Naive thymus-derived CD4-positive, alpha-beta T cell (primary cell): ENCODE measurements around the gene KIAA0319L. TPM values are rescaled to one million over a fixed set of nuclear protein-coding genes. Genes with fewer than 3 reads are reported as not detected.
A peak's percentile ranks its signal among the peaks of the same experiment; 100 is the strongest.

Source experiments
- ATAC-seq: fragments of 150-1000 bp; cut with Tn5 transposase; 2 replicates; pipeline ENCODE4 v1.10.0; 2021; ENCODE audit warnings: mild to moderate bottlenecking, moderate library complexity
- CTCF ChIA-PET: fragments of 350-600 bp; sonication (Branson Sonifier 250); formaldehyde crosslinking; loops from one replicate; lab custom pipeline; 2021; ENCODE audit warnings: antibody characterized with exemption; lab: Charles Lee
- POLR2A ChIA-PET: fragments of 350-600 bp; sonication (Branson Sonifier 250); formaldehyde crosslinking; loops from one replicate; lab custom pipeline; 2021; ENCODE audit warnings: antibody characterized with exemption, inconsistent platforms; lab: Charles Lee
- DNase-seq, 9 donors: peaks; one replicate each; pipeline versions ENCODE4 v3.0.0 to v3.0.0-alpha.2; 2020 to 2022; ENCODE audit warnings: mixed read lengths in 1 of 9
- H3K27ac ChIP-seq: one replicate; pipeline ENCODE4 v1.7.0; 2013; ENCODE audit warnings: mild to moderate bottlenecking, low read depth, low read length, moderate library complexity
- H3K27me3 ChIP-seq, 2 donors: one replicate each; pipeline ENCODE4 v1.7.0; 2013; ENCODE audit warnings: low read length in 2 of 2, mild to moderate bottlenecking in 2 of 2, moderate library complexity in 2 of 2; ENCODE audit not compliant: control insufficient read depth in 2 of 2, insufficient read depth in 2 of 2
- H3K36me3 ChIP-seq, 3 experiments: 1 replicate in 2 of 3; 2 replicates in 1 of 3; pipeline ENCODE4 v1.7.0; 2013; ENCODE audit warnings: low read length in 3 of 3, mild to moderate bottlenecking in 3 of 3, moderate library complexity in 1 of 3; ENCODE audit not compliant: insufficient read depth in 3 of 3, control insufficient read depth in 2 of 3
- H3K4me1 ChIP-seq, 2 donors: one replicate each; pipeline ENCODE4 v1.7.0; 2013; ENCODE audit warnings: low read length in 2 of 2, mild to moderate bottlenecking in 2 of 2, moderate library complexity in 1 of 2; ENCODE audit not compliant: control insufficient read depth in 2 of 2, insufficient read depth in 2 of 2
- H3K4me3 ChIP-seq: 2 replicates; pipeline ENCODE4 v1.7.0; 2013; ENCODE audit warnings: mild to moderate bottlenecking, low read length
- H3K9me3 ChIP-seq, 3 experiments: 1 replicate in 2 of 3; 2 replicates in 1 of 3; pipeline ENCODE4 v1.7.0; 2013; ENCODE audit warnings: low read length in 3 of 3; ENCODE audit not compliant: control insufficient read depth in 2 of 3
- H3K27ac Mint-ChIP-seq, 9 donors: one replicate each; pipeline ENCODE4 v1.8.0; 2020 to 2022; ENCODE audit warnings: mixed read lengths in 9 of 9, mild to moderate bottlenecking in 8 of 9, moderate library complexity in 5 of 9, inconsistent platforms in 2 of 9
- H3K27me3 Mint-ChIP-seq, 5 donors: one replicate each; pipeline ENCODE4 v1.8.0; 2021 to 2022; ENCODE audit warnings: mixed read lengths in 5 of 5, mild to moderate bottlenecking in 1 of 5
- H3K36me3 Mint-ChIP-seq, 5 donors: one replicate each; pipeline ENCODE4 v1.8.0; 2020 to 2022; ENCODE audit warnings: mixed read lengths in 5 of 5, mild to moderate bottlenecking in 3 of 5, inconsistent platforms in 1 of 5
- H3K4me1 Mint-ChIP-seq, 7 donors: one replicate each; pipeline ENCODE4 v1.8.0; 2020 to 2022; ENCODE audit warnings: mixed read lengths in 7 of 7, mild to moderate bottlenecking in 3 of 7, inconsistent platforms in 1 of 7
- H3K4me3 Mint-ChIP-seq, 10 donors: one replicate each; pipeline ENCODE4 v1.8.0; 2020 to 2022; ENCODE audit warnings: mild to moderate bottlenecking in 10 of 10, mixed read lengths in 10 of 10, moderate library complexity in 6 of 10, inconsistent platforms in 2 of 10
- H3K9me3 Mint-ChIP-seq, 11 donors: one replicate each; pipeline ENCODE4 v1.8.0; 2020 to 2022; ENCODE audit warnings: mixed read lengths in 11 of 11, mild to moderate bottlenecking in 4 of 11, inconsistent platforms in 1 of 11, moderate library complexity in 1 of 11
- intact Hi-C, 2 donors: fragments of 100-400 bp; cut with micrococcal nuclease; formaldehyde crosslinking; loops; one replicate each; pipeline ENCODE4 v1.15.1; 2023
- polyA plus RNA-seq, 2 donors: library from polyadenylated mRNA; unstranded; fragments of 300-500 nt; fragmentation: Illumina TruSeq; gene quantifications; one replicate each; pipeline ENCODE4 v1.2.3, GENCODE V29; 2021
- total RNA-seq, 6 experiments: library from RNA in 5 of 6; stranded (reverse) in 5 of 6; gene quantifications; 1 replicate in 5 of 6; 2 replicates in 1 of 6; pipeline ENCODE4 v1.2.3 and lab custom pipeline; 2021 to 2026

The KIAA0319L gene
- total and polyA plus RNA-seq, 7 experiments from 2014 or later, result 22.2 to 79.7 (median 63.5) TPM

GRCh38 chr1:35394386-35394785 lies 162.8 kb downstream of the KIAA0319L start:
- Histone ChIP-seq H3K36me3 (peaks cover 6 to 53% (median 14%) of the 10 kb centered on the region in 3 experiments), H3K9me3 (no peaks in the 10 kb centered on the region), H3K4me1 (no peaks in the 10 kb centered on the region), H3K27ac (no peak overlapping the region), H3K27me3 (no peaks in the 10 kb centered on the region), H3K4me3 (no peak overlapping the region)
- ATAC-seq (no peak), DNase-seq (no peak)
- Mint-ChIP-seq H3K4me1 (peaks cover 0 to 13% (median 5%) of the 10 kb centered on the region in 7 donors), H3K9me3 (no peaks in the 10 kb centered on the region), H3K27ac (no peak overlapping the region), H3K36me3 (peaks cover 15 to 57% (median 21%) of the 10 kb centered on the region in 5 donors), H3K27me3 (no peaks in the 10 kb centered on the region), H3K4me3 (no peak overlapping the region)
- intact Hi-C loops, result no loop called here
- ChIA-PET CTCF (interaction anchor here (0.7 kb wide), 1 partner anchor 322 kb away, joined by 4 read pairs; no protein-coding TSS in a partner anchor), POLR2A (no interaction called here)

GRCh38 chr1:35390600-35391494 lies 166.4 kb downstream of the KIAA0319L start:
- no peaks in the 10 kb centered on the region for H3K9me3 Mint-ChIP-seq
- DNase-seq, result no peak
- H3K27me3 Mint-ChIP-seq, result no peaks in the 10 kb centered on the region
- ATAC-seq, result no peak
- ChIA-PET CTCF (no interaction called here), POLR2A (no interaction called here)
- H3K4me3 Mint-ChIP-seq, result no peak overlapping the region
- H3K4me1 Mint-ChIP-seq, result peaks cover 0 to 3% (median 0%) of the 10 kb centered on the region in 7 donors
- no peaks in the 10 kb centered on the region for H3K9me3 ChIP-seq
- H3K4me1 ChIP-seq, result no peaks in the 10 kb centered on the region
- no peak overlapping the region for H3K4me3 ChIP-seq
- no peak overlapping the region for H3K27ac Mint-ChIP-seq
- peaks cover 3 to 53% (median 22%) of the 10 kb centered on the region in 5 donors for H3K36me3 Mint-ChIP-seq
- intact Hi-C loops, result no loop called here
- H3K36me3 ChIP-seq, result peaks cover 9 to 32% (median 11%) of the 10 kb centered on the region in 3 experiments
- no peak overlapping the region for H3K27ac ChIP-seq
- H3K27me3 ChIP-seq, result no peaks in the 10 kb centered on the region

DNA sequence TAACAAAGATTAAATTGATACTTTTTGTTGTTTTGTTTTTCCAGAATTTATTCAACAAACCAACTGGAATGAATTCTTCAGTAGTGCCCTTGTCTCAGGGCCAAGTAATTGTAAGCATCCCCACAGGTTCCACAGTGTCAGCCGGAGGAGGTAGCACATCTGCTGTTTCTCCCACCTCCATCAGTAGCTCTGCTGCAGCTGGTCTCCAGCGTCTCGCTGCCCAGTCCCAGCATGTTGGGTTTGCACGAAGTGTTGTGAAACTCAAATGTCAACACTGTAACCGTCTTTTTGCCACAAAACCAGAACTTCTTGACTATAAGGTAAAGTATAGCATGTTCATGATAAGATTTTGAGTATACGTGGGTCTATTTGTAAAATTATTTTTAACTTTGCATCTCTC lies 170.2 kb downstream of the KIAA0319L start:
- no peak overlapping the region for H3K27ac Mint-ChIP-seq
- no peak overlapping the region for H3K4me3 Mint-ChIP-seq
- Histone ChIP-seq H3K4me1 (no peaks in the 10 kb centered on the region), H3K4me3 (no peak overlapping the region), H3K27me3 (no peaks in the 10 kb centered on the region), H3K36me3 (peaks cover 9 to 19% (median 11%) of the 10 kb centered on the region in 3 experiments), H3K27ac (no peak overlapping the region), H3K9me3 (no peaks in the 10 kb centered on the region)
- H3K36me3 Mint-ChIP-seq, result peaks cover under 1 to 40% (median 17%) of the 10 kb centered on the region in 5 donors
- ChIA-PET CTCF (no interaction called here), POLR2A (no interaction called here)
- ATAC-seq, result no peak
- peaks cover 0 to 3% (median 0%) of the 10 kb centered on the region in 7 donors for H3K4me1 Mint-ChIP-seq
- no peaks in the 10 kb centered on the region for H3K9me3 Mint-ChIP-seq
- intact Hi-C loops, result no loop called here
- DNase-seq, result no peak
- no peaks in the 10 kb centered on the region for H3K27me3 Mint-ChIP-seq

DNA sequence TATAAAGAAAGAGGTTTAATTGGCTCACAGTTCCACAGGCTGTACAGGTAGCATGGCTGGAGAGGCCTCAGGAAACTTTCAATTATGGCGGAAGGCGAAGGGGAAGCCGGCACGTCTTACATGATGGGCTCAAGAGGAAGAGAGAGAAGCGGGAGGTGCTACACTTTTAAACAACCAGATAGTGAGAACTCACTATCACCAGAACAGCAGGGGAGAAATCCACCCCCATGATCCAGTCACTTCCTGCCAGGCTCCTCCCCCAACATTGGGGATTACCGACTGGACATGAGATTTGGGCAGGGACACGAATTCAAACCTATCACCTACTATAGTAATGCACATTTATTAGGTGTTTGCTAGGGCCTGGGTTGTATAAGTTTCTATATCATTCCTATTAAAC lies 170.9 kb downstream of the KIAA0319L start:
- H3K9me3 Mint-ChIP-seq, result no peaks in the 10 kb centered on the region

More for the DNA sequence above, 170.9 kb downstream of the KIAA0319L start:
- no peaks in the 10 kb centered on the region for H3K4me1 ChIP-seq
- intact Hi-C loops, result no loop called here
- Mint-ChIP-seq H3K27ac (peak overlapping the region in 1 of 9 donors; percentile 1), H3K36me3 (peaks cover 0 to 45% (median 17%) of the 10 kb centered on the region in 5 donors), H3K4me3 (no peak overlapping the region), H3K4me1 (peaks cover 0 to 3% (median 0%) of the 10 kb centered on the region in 7 donors), H3K27me3 (no peaks in the 10 kb centered on the region)
- no peak overlapping the region for H3K27ac ChIP-seq
- POLR2A ChIA-PET, result no interaction called here
- H3K4me3 ChIP-seq, result no peak overlapping the region
- ATAC-seq, result no peak
- H3K36me3 ChIP-seq, result peaks cover 9 to 18% (median 11%) of the 10 kb centered on the region in 3 experiments
- no peaks in the 10 kb centered on the region for H3K9me3 ChIP-seq
- no peaks in the 10 kb centered on the region for H3K27me3 ChIP-seq
- DNase-seq, result no peak
- CTCF ChIA-PET, result no interaction called here

Other genes starting within 250 kb of the KIAA0319L start
- 10 to 100 TPM; 19.4 to 38.6 (median 26.4) TPM for gene NCDN, start 396 bp upstream of the KIAA0319L start, total RNA-seq
- gene NCDN, start 396 bp upstream of the KIAA0319L start, polyA plus RNA-seq, result 10 to 100 TPM; 17.1 to 23.9 TPM
- 1 to 10 TPM in 4 of 5 experiments, under 1 TPM in 1; 0.77 to 4.2 (median 2.8) TPM for gene TFAP2E, start 15.9 kb upstream of the KIAA0319L start, total RNA-seq
- under 1 TPM; 0.13 to 0.51 TPM for gene TFAP2E, start 15.9 kb upstream of the KIAA0319L start, polyA plus RNA-seq
- 10 to 100 TPM; 20.4 to 93.5 (median 23.5) TPM for gene PSMB2, start 84.1 kb upstream of the KIAA0319L start, total RNA-seq
- gene PSMB2, start 84.1 kb upstream of the KIAA0319L start, polyA plus RNA-seq, result 10 to 100 TPM; 46.6 to 62.6 TPM
- gene C1orf216, start 161.5 kb upstream of the KIAA0319L start, total RNA-seq, result 10 to 100 TPM in 1 of 5 experiments, 1 to 10 TPM in 4; 3.2 to 15.2 (median 4.6) TPM
- gene C1orf216, start 161.5 kb upstream of the KIAA0319L start, polyA plus RNA-seq, result 1 to 10 TPM; 3.6 to 5.5 TPM
- 10 to 100 TPM in 1 of 5 experiments, 1 to 10 TPM in 1, under 1 TPM in 3; 0.11 to 48.7 (median 0.64) TPM for gene CLSPN, start 212.6 kb upstream of the KIAA0319L start, total RNA-seq
- gene CLSPN, start 212.6 kb upstream of the KIAA0319L start, polyA plus RNA-seq, result not detected